HepG2 (cell line): ENCODE results near the gene GPT2. TPM values are rescaled to one million over a fixed set of nuclear protein-coding genes. Genes with fewer than 3 reads are reported as not detected.

Source experiments
- ELF4 ChIP-seq: sonication (generic); formaldehyde crosslinking; IDR thresholded peaks from 2 replicates; pipeline ENCODE4 v1.5.0; 2020; ENCODE audit warnings: missing genetic modification reagents, mild to moderate bottlenecking, moderate library complexity, borderline replicate concordance
- FOSL2 ChIP-seq: sonication (generic); formaldehyde crosslinking; IDR thresholded peaks from 2 replicates; pipeline ENCODE4 v1.4.0; 2020; ENCODE audit warnings: missing genetic modification reagents
- FOXC1 ChIP-seq: sonication (generic); formaldehyde crosslinking; IDR thresholded peaks from 2 replicates; pipeline ENCODE4 v1.8.0; 2022; ENCODE audit warnings: mild to moderate bottlenecking, missing genetic modification reagents, borderline replicate concordance
- FOXK1 ChIP-seq: sonication (generic); formaldehyde crosslinking; IDR thresholded peaks from 2 replicates; pipeline ENCODE4 v1.4.0; 2020; ENCODE audit warnings: low read depth, missing genetic modification reagents, borderline replicate concordance
- GATAD1 ChIP-seq: IDR thresholded peaks from 2 replicates; pipeline ENCODE4 v1.6.1; 2016; ENCODE audit warnings: missing genetic modification reagents, missing compliant biosample characterization
- HMG20A ChIP-seq: IDR thresholded peaks from 2 replicates; pipeline ENCODE4 v1.6.1; 2016; ENCODE audit warnings: borderline replicate concordance
- KAT7 ChIP-seq: IDR thresholded peaks from 2 replicates; pipeline ENCODE4 v1.6.1; 2018; ENCODE audit warnings: borderline replicate concordance, missing compliant biosample characterization
- MAFK ChIP-seq, 2 experiments: IDR thresholded peaks in 1 of 2; conservative IDR thresholded peaks in 1 of 2; 2 replicates each; pipeline ENCODE4 v1.6.1; 2011; ENCODE audit warnings: improper control_type of control experiment in 2 of 2, low read length in 2 of 2
- PHF8 ChIP-seq: sonication (generic); formaldehyde crosslinking; IDR thresholded peaks from 2 replicates; pipeline ENCODE4 v1.5.0; 2020; ENCODE audit warnings: missing genetic modification reagents
- RBAK ChIP-seq: sonication (generic); formaldehyde crosslinking; IDR thresholded peaks from 2 replicates; pipeline ENCODE4 v1.5.1; 2020; ENCODE audit warnings: mild to moderate bottlenecking, missing genetic modification reagents
- SAFB2 ChIP-seq: sonication (generic); formaldehyde crosslinking; IDR thresholded peaks from 2 replicates; pipeline ENCODE4 v1.5.1; 2020; ENCODE audit warnings: missing genetic modification reagents, low read depth, mild to moderate bottlenecking, borderline replicate concordance
- SIX1 ChIP-seq: sonication (generic); formaldehyde crosslinking; IDR thresholded peaks from 2 replicates; pipeline ENCODE4 v1.4.0; 2020; ENCODE audit warnings: missing genetic modification reagents, borderline replicate concordance
- SP4 ChIP-seq: sonication (generic); formaldehyde crosslinking; IDR thresholded peaks from 2 replicates; pipeline ENCODE4 v1.8.1; 2023; ENCODE audit warnings: mild to moderate bottlenecking, missing genetic modification reagents
- ZFY ChIP-seq: sonication (generic); formaldehyde crosslinking; IDR thresholded peaks from 2 replicates; pipeline ENCODE4 v1.4.0; 2020; ENCODE audit warnings: missing genetic modification reagents
- ZNF501 ChIP-seq: sonication (generic); formaldehyde crosslinking; IDR thresholded peaks from 2 replicates; pipeline ENCODE4 v1.5.1; 2020; ENCODE audit warnings: mild to moderate bottlenecking, moderate library complexity, missing genetic modification reagents
- ZNF616 ChIP-seq: sonication (generic); formaldehyde crosslinking; IDR thresholded peaks from 2 replicates; pipeline ENCODE4 v1.5.0; 2020; ENCODE audit warnings: low read depth, mild to moderate bottlenecking, missing genetic modification reagents
- ZNF652 ChIP-seq: IDR thresholded peaks from 2 replicates; pipeline ENCODE4 v1.6.1; 2016; ENCODE audit warnings: low read depth, borderline replicate concordance
- ZNF776 ChIP-seq: sonication (generic); formaldehyde crosslinking; IDR thresholded peaks from 2 replicates; pipeline ENCODE4 v1.4.0; 2020; ENCODE audit warnings: mild to moderate bottlenecking, missing genetic modification reagents
- ZNF839 ChIP-seq: sonication (generic); formaldehyde crosslinking; IDR thresholded peaks from 2 replicates; pipeline ENCODE4 v1.4.0; 2020; ENCODE audit warnings: missing genetic modification reagents, mild to moderate bottlenecking, borderline replicate concordance
- polyA plus RNA-seq, 8 experiments: library from polyadenylated mRNA; depleted of rRNA in 3 of 8; stranded (reverse) in 7 of 8; unstranded in 1 of 8; fragments of >200 nt; fragmentation: Illumina TruSeq in 4 of 8; extraction: Trizol in 4 of 8; gene quantifications; 2 replicates each; pipeline versions ENCODE4 v1.2.1 to v1.2.3, GENCODE V29; 2011 to 2016; ENCODE audit warnings: low read depth in 4 of 8, missing spikeins in 1 of 8, mixed read lengths in 1 of 8; ENCODE audit not compliant: insufficient read depth in 1 of 8
- total RNA-seq, 5 experiments: library from RNA; depleted of rRNA; stranded (reverse); fragments of >200 nt; fragmentation: Illumina TruSeq; extraction: Trizol; gene quantifications; 2 replicates each; pipeline ENCODE4 v1.2.3, GENCODE V29; 2016; ENCODE audit warnings: low read depth in 1 of 5
- TF ChIP-seq, protein P1 (sequence below): sonication (generic); formaldehyde crosslinking; IDR thresholded peaks from 2 replicates; pipeline ENCODE4 v1.4.0; 2020; ENCODE audit warnings: mild to moderate bottlenecking, missing genetic modification reagents
- TF ChIP-seq, protein P2 (sequence below): sonication (generic); formaldehyde crosslinking; IDR thresholded peaks from 2 replicates; pipeline ENCODE4 v1.4.0; 2020; ENCODE audit warnings: low read depth, missing genetic modification reagents
- TF ChIP-seq, protein P3 (sequence below): IDR thresholded peaks from 2 replicates; pipeline ENCODE4 v1.6.1; 2016; ENCODE audit warnings: low read depth, control low read depth

The GPT2 gene
- total and polyA plus RNA-seq, 2 of the 13 experiments (the other 11 are each of a cell fraction or from before 2014, with no cell fraction given), result 138 to 267 TPM

DNA sequence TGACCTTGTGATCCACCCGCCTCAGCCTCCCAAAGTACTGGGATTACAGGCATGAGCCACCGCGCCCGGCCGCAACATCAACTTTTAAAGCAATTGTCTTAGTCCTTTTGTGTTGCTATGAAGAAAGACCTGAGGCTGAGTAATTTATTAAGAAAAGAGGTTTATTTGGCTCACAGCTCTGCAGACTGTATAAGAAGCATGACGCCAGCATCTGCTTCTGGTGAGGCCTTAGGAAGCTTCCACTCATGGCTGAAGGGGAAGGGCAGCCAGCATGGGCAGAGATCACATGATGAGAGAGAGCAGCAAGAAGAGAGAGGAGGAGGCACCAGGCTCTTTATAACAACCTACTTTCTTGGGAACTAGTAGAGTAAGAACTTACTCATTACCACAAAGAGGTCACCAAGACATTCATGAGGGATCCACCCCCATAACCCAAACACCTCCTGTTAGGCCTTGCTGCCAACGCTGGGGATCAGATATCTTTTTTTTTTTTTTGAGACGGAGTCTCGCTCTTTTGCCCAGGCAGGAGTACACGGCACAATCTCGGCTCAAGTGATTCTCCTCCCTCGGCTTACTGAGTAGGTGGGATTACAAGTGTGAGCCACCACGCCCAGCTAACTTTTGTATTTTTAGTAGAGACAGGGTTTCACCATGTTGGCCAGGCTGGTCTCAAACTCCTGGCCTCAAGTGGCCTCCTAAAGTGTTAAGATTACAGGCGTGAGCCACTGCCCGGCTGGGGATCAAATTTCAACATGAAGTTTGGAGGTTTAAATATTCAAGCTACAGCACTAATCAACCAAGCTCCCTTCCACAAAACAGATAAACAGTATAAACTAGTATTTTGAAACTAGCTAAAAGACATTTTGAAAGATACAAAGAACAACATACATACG is 21.4 kb upstream of the GPT2 start (continued):
- TF ChIP-seq, protein P1, sequence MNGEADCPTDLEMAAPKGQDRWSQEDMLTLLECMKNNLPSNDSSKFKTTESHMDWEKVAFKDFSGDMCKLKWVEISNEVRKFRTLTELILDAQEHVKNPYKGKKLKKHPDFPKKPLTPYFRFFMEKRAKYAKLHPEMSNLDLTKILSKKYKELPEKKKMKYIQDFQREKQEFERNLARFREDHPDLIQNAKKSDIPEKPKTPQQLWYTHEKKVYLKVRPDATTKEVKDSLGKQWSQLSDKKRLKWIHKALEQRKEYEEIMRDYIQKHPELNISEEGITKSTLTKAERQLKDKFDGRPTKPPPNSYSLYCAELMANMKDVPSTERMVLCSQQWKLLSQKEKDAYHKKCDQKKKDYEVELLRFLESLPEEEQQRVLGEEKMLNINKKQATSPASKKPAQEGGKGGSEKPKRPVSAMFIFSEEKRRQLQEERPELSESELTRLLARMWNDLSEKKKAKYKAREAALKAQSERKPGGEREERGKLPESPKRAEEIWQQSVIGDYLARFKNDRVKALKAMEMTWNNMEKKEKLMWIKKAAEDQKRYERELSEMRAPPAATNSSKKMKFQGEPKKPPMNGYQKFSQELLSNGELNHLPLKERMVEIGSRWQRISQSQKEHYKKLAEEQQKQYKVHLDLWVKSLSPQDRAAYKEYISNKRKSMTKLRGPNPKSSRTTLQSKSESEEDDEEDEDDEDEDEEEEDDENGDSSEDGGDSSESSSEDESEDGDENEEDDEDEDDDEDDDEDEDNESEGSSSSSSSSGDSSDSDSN, result 0 out of 2 replicates have a peak, but pooled peaks have one; percentile 26
- no peak for TF ChIP-seq ZFY (CRISPR knock-in tag)
- TF ChIP-seq ELF4 (CRISPR knock-in tag), result 0 out of 2 replicates have a peak, but pooled peaks have one; percentile 24
- TF ChIP-seq HMG20A (CRISPR knock-in tag), result no peak
- peak; percentile 11; the same call in 1 of the 2 replicates for TF ChIP-seq ZNF652
- TF ChIP-seq ZNF616 (CRISPR knock-in tag), result no peak
- no peak for TF ChIP-seq SAFB2 (CRISPR knock-in tag)
- no peak for TF ChIP-seq ZNF839 (CRISPR knock-in tag)
- no peak; the same call in 1 of the 2 replicates for TF ChIP-seq SP4 (CRISPR knock-in tag)
- no peak for TF ChIP-seq PHF8
- TF ChIP-seq, protein P2, sequence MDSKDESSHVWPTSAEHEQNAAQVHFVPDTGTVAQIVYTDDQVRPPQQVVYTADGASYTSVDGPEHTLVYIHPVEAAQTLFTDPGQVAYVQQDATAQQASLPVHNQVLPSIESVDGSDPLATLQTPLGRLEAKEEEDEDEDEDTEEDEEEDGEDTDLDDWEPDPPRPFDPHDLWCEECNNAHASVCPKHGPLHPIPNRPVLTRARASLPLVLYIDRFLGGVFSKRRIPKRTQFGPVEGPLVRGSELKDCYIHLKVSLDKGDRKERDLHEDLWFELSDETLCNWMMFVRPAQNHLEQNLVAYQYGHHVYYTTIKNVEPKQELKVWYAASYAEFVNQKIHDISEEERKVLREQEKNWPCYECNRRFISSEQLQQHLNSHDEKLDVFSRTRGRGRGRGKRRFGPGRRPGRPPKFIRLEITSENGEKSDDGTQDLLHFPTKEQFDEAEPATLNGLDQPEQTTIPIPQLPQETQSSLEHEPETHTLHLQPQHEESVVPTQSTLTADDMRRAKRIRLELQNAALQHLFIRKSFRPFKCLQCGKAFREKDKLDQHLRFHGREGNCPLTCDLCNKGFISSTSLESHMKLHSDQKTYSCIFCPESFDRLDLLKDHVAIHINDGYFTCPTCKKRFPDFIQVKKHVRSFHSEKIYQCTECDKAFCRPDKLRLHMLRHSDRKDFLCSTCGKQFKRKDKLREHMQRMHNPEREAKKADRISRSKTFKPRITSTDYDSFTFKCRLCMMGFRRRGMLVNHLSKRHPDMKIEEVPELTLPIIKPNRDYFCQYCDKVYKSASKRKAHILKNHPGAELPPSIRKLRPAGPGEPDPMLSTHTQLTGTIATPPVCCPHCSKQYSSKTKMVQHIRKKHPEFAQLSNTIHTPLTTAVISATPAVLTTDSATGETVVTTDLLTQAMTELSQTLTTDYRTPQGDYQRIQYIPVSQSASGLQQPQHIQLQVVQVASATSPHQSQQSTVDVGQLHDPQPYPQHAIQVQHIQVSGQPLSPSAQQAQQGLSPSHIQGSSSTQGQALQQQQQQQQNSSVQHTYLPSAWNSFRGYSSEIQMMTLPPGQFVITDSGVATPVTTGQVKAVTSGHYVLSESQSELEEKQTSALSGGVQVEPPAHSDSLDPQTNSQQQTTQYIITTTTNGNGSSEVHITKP, result 0 out of 2 replicates have a peak, but pooled peaks have one; percentile 34
- 0 out of 2 replicates have a peak, but pooled peaks have one; percentile 42 for TF ChIP-seq ZNF501 (CRISPR knock-in tag)
- TF ChIP-seq FOXK1 (CRISPR knock-in tag), result no peak
- peak; percentile 57; the same call in 1 of the 2 replicates for TF ChIP-seq KAT7 (CRISPR knock-in tag)
- TF ChIP-seq FOXC1 (CRISPR knock-in tag), result no peak; the same call in 1 of the 2 replicates
- TF ChIP-seq GATAD1 (CRISPR knock-in tag), result no peak
- TF ChIP-seq SIX1 (CRISPR knock-in tag), result peak; percentile 72
- no peak for TF ChIP-seq RBAK (CRISPR knock-in tag)
- TF ChIP-seq MAFK (conservative IDR thresholded peaks at IDR 0.05 in 1 of 2, IDR thresholded peaks at IDR 0.05 in 1 of 2; ENCODE audit: low read length in 2 of 2), result no peak
- TF ChIP-seq FOSL2 (CRISPR knock-in tag), result no peak
- TF ChIP-seq, protein P3, sequence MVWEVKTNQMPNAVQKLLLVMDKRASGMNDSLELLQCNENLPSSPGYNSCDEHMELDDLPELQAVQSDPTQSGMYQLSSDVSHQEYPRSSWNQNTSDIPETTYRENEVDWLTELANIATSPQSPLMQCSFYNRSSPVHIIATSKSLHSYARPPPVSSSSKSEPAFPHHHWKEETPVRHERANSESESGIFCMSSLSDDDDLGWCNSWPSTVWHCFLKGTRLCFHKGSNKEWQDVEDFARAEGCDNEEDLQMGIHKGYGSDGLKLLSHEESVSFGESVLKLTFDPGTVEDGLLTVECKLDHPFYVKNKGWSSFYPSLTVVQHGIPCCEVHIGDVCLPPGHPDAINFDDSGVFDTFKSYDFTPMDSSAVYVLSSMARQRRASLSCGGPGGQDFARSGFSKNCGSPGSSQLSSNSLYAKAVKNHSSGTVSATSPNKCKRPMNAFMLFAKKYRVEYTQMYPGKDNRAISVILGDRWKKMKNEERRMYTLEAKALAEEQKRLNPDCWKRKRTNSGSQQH (CRISPR knock-in tag), result no peak
- TF ChIP-seq ZNF776 (CRISPR knock-in tag), result peak; percentile 83; the same call in 1 of the 2 replicates
